ENCODE measurements around the gene EFNA2.

Gene EFNA2

GRCh38 chr19:1270854-1271527, 14.7 kb upstream of the EFNA2 start:
- peaks cover 77% of the 10 kb centered on the region for H3K4me1 ChIP-seq (ENCODE audit: control insufficient read depth, insufficient read depth, low read length)
- peak overlapping the region; percentile 83 for H3K4me3 ChIP-seq (ENCODE audit: low read length)
- H3K36me3 ChIP-seq (ENCODE audit: insufficient read depth, low read length): peaks cover 45% of the 10 kb centered on the region
- H3K4me2 ChIP-seq (ENCODE audit: low read length): peak overlapping the region; percentile 100
- no peaks in the 10 kb centered on the region for H3K27me3 ChIP-seq (ENCODE audit: control insufficient read depth, insufficient read depth, low read length)
- H3K9me3 ChIP-seq (replicated peaks; ENCODE audit: low read length): no peaks in the 10 kb centered on the region
- H3K9ac ChIP-seq (ENCODE audit: low read depth, low read length): peak overlapping the region; percentile 96

GRCh38 chr19:1271528-1272422, 13.9 kb upstream of the EFNA2 start:
- Histone ChIP-seq H3K9me3 (replicated peaks; ENCODE audit: low read length) (no peaks in the 10 kb centered on the region), H3K9ac (ENCODE audit: low read depth, low read length) (peak overlapping the region; percentile 96), H3K4me2 (ENCODE audit: low read length) (peak overlapping the region; percentile 100), H3K4me1 (ENCODE audit: control insufficient read depth, insufficient read depth, low read length) (peaks cover 81% of the 10 kb centered on the region), H3K4me3 (ENCODE audit: low read length) (peak overlapping the region; percentile 83), H3K36me3 (ENCODE audit: insufficient read depth, low read length) (peaks cover 45% of the 10 kb centered on the region), H3K27me3 (ENCODE audit: control insufficient read depth, insufficient read depth, low read length) (no peaks in the 10 kb centered on the region)

GRCh38 chr19:1272423-1273262, 13.0 kb upstream of the EFNA2 start:
- Histone ChIP-seq H3K4me3 (ENCODE audit: low read length) (peak overlapping the region; percentile 83), H3K4me1 (ENCODE audit: control insufficient read depth, insufficient read depth, low read length) (peaks cover 75% of the 10 kb centered on the region), H3K9ac (ENCODE audit: low read depth, low read length) (no peak overlapping the region)

GRCh38 chr19:1273263-1274041, 12.2 kb upstream of the EFNA2 start:
- peaks cover 67% of the 10 kb centered on the region for H3K4me1 ChIP-seq (ENCODE audit: control insufficient read depth, insufficient read depth, low read length)
- H3K9me3 ChIP-seq (replicated peaks; ENCODE audit: low read length): no peaks in the 10 kb centered on the region
- peak overlapping the region; percentile 96 for H3K4me2 ChIP-seq (ENCODE audit: low read length)
- H3K36me3 ChIP-seq (ENCODE audit: insufficient read depth, low read length): peaks cover 51% of the 10 kb centered on the region
- H3K4me3 ChIP-seq (ENCODE audit: low read length): no peak overlapping the region
- no peak overlapping the region for H3K9ac ChIP-seq (ENCODE audit: low read depth, low read length)
- H3K27me3 ChIP-seq (ENCODE audit: control insufficient read depth, insufficient read depth, low read length): no peaks in the 10 kb centered on the region

More at GRCh38 chr19:1272423-1273262, 13.0 kb upstream of the EFNA2 start:
- no peaks in the 10 kb centered on the region for H3K27me3 ChIP-seq (ENCODE audit: control insufficient read depth, insufficient read depth, low read length)
- peaks cover 51% of the 10 kb centered on the region for H3K36me3 ChIP-seq (ENCODE audit: insufficient read depth, low read length)
- H3K4me2 ChIP-seq (ENCODE audit: low read length): peak overlapping the region; percentile 100
- H3K9me3 ChIP-seq (replicated peaks; ENCODE audit: low read length): no peaks in the 10 kb centered on the region

GRCh38 chr19:1274081-1274851, 11.4 kb upstream of the EFNA2 start:
- Histone ChIP-seq H3K36me3 (ENCODE audit: insufficient read depth, low read length) (peaks cover 58% of the 10 kb centered on the region), H3K27me3 (ENCODE audit: control insufficient read depth, insufficient read depth, low read length) (no peaks in the 10 kb centered on the region), H3K4me3 (ENCODE audit: low read length) (peak overlapping the region; percentile 76), H3K4me2 (ENCODE audit: low read length) (peak overlapping the region; percentile 96), H3K9ac (ENCODE audit: low read depth, low read length) (peak overlapping the region; percentile 92), H3K4me1 (ENCODE audit: control insufficient read depth, insufficient read depth, low read length) (peaks cover 63% of the 10 kb centered on the region), H3K9me3 (replicated peaks; ENCODE audit: low read length) (no peaks in the 10 kb centered on the region)

GRCh38 chr19:1274852-1275259, 10.8 kb upstream of the EFNA2 start:
- peak overlapping the region; percentile 76 for H3K4me3 ChIP-seq (ENCODE audit: low read length)

GRCh38 chr19:1275260-1275975, 10.3 kb upstream of the EFNA2 start, which contains the start of gene FAM174C:
Gene FAM174C (plus strand): TSS chr19:1275530. CDS start chr19:1275550, 20 bp downstream.
- peaks cover 56% of the 10 kb centered on the region for H3K4me1 ChIP-seq (ENCODE audit: control insufficient read depth, insufficient read depth, low read length)
- H3K27me3 ChIP-seq (ENCODE audit: control insufficient read depth, insufficient read depth, low read length): no peaks in the 10 kb centered on the region
- H3K4me3 ChIP-seq (ENCODE audit: low read length): peak within 1 kb of the TSS; percentile 76
- peaks cover 66% of the 10 kb centered on the region for H3K36me3 ChIP-seq (ENCODE audit: insufficient read depth, low read length)
- H3K9me3 ChIP-seq (replicated peaks; ENCODE audit: low read length): no peaks in the 10 kb centered on the region
- peak within 1 kb of the TSS; percentile 96 for H3K4me2 ChIP-seq (ENCODE audit: low read length)
- H3K9ac ChIP-seq (ENCODE audit: low read depth, low read length): peak within 1 kb of the TSS; percentile 92

More at GRCh38 chr19:1274852-1275259, 10.8 kb upstream of the EFNA2 start:
- Histone ChIP-seq H3K4me1 (ENCODE audit: control insufficient read depth, insufficient read depth, low read length) (peaks cover 61% of the 10 kb centered on the region), H3K9ac (ENCODE audit: low read depth, low read length) (peak overlapping the region; percentile 92), H3K9me3 (replicated peaks; ENCODE audit: low read length) (no peaks in the 10 kb centered on the region), H3K4me2 (ENCODE audit: low read length) (peak overlapping the region; percentile 96), H3K36me3 (ENCODE audit: insufficient read depth, low read length) (peaks cover 62% of the 10 kb centered on the region), H3K27me3 (ENCODE audit: control insufficient read depth, insufficient read depth, low read length) (no peaks in the 10 kb centered on the region)

- peaks cover 49% of the 10 kb centered on the region for H3K4me1 ChIP-seq (ENCODE audit: control insufficient read depth, insufficient read depth, low read length)
- peak overlapping the region; percentile 76 for H3K4me3 ChIP-seq (ENCODE audit: low read length)
- peak overlapping the region; percentile 96 for H3K4me2 ChIP-seq (ENCODE audit: low read length)
- peaks cover 62% of the 10 kb centered on the region for H3K36me3 ChIP-seq (ENCODE audit: insufficient read depth, low read length)
- no peaks in the 10 kb centered on the region for H3K27me3 ChIP-seq (ENCODE audit: control insufficient read depth, insufficient read depth, low read length)
- peak overlapping the region; percentile 92 for H3K9ac ChIP-seq (ENCODE audit: low read depth, low read length)
- H3K9me3 ChIP-seq (replicated peaks; ENCODE audit: low read length): no peaks in the 10 kb centered on the region
Observed at GRCh38 chr19:1275976-1276627, 9.6 kb upstream of the EFNA2 start.

GRCh38 chr19:1276628-1277022, 9.0 kb upstream of the EFNA2 start:
- Histone ChIP-seq H3K9me3 (replicated peaks; ENCODE audit: low read length) (no peaks in the 10 kb centered on the region), H3K36me3 (ENCODE audit: insufficient read depth, low read length) (peaks cover 57% of the 10 kb centered on the region), H3K9ac (ENCODE audit: low read depth, low read length) (peak overlapping the region; percentile 92), H3K4me3 (ENCODE audit: low read length) (peak overlapping the region; percentile 76), H3K4me1 (ENCODE audit: control insufficient read depth, insufficient read depth, low read length) (peaks cover 43% of the 10 kb centered on the region), H3K27me3 (ENCODE audit: control insufficient read depth, insufficient read depth, low read length) (no peaks in the 10 kb centered on the region), H3K4me2 (ENCODE audit: low read length) (peak overlapping the region; percentile 96)

Measured in skeletal muscle satellite cell (primary cell).